ENCODE measurements around the gene FGFR1OP2.

- no peak for TF ChIP-seq CTCF (IDR thresholded peaks at IDR 0.05)
- TF ChIP-seq POLR2A (IDR thresholded peaks at IDR 0.05), result no peak
Measured at GRCh38 chr12:26988703-26989102, 50.4 kb downstream of the FGFR1OP2 start.

Measured in adrenal gland (tissue), 5 donors.